HG02571 (cell line): ENCODE results near the gene OR7A17.

ENCODE experiments used
- ATAC-seq: cut with Tn5 transposase; IDR thresholded peaks from one replicate; pipeline ENCODE4 v1.9.1; 2021; ENCODE audit warnings: mild to moderate bottlenecking, moderate library complexity; ENCODE audit not compliant: unreplicated experiment

Gene OR7A17

GRCh38 chr19:14886032-14886431, at the start of gene OR7A17:
OR7A17 (minus strand) TSS chr19:14886132; CDS start chr19:14881355, 4,777 bp downstream.
- ATAC-seq, result no peak

- no peak for ATAC-seq
These were observed 47.6 kb upstream of the OR7A17 start for GRCh38 chr19:14933506-14933905.

- no peak for ATAC-seq
These were observed 30.9 kb upstream of the OR7A17 start for GRCh38 chr19:14916848-14917247.

- no peak for ATAC-seq
These were observed 29.2 kb upstream of the OR7A17 start for GRCh38 chr19:14915116-14915515.

GRCh38 chr19:14906711-14907110, 20.8 kb upstream of the OR7A17 start:
- ATAC-seq, result no peak

- no peak for ATAC-seq
These were observed 15.8 kb upstream of the OR7A17 start for GRCh38 chr19:14901675-14902260.

- ATAC-seq, result no peak
These were observed 4.9 kb upstream of the OR7A17 start for GRCh38 chr19:14890643-14891379.

- ATAC-seq, result no peak
These were observed 4.2 kb upstream of the OR7A17 start for GRCh38 chr19:14889994-14890642.

- ATAC-seq, result no peak
These were observed 14.2 kb downstream of the OR7A17 start for GRCh38 chr19:14871619-14872230.

- ATAC-seq, result no peak
These were observed 17.4 kb downstream of the OR7A17 start for GRCh38 chr19:14868497-14868896.

GRCh38 chr19:14848822-14849221, 37.1 kb downstream of the OR7A17 start, which contains the start of gene OR7A10:
OR7A10 (minus strand) TSS chr19:14848922; CDS start chr19:14841877, 7,045 bp downstream.
- no peak for ATAC-seq

GRCh38 chr19:14843578-14843977, 42.4 kb downstream of the OR7A17 start:
- ATAC-seq, result no peak

- ATAC-seq, result no peak
These were observed 42.8 kb downstream of the OR7A17 start for GRCh38 chr19:14843169-14843568.

GRCh38 chr19:14840206-14840605, 45.7 kb downstream of the OR7A17 start:
- no peak for ATAC-seq

- ATAC-seq, result no peak
These were observed 48.5 kb downstream of the OR7A17 start for GRCh38 chr19:14837391-14837790.

- ATAC-seq, result no peak
These were observed 50.9 kb downstream of the OR7A17 start, which contains the start of the genes OR7A5 and OR7C1 for GRCh38 chr19:14835011-14835410. OR7A5 (minus strand) TSS chr19:14835185; CDS start chr19:14828241, 6,944 bp downstream. OR7C1 (minus strand) TSS chr19:14835185; CDS start chr19:14800136, 35,049 bp downstream.

GRCh38 chr19:14830702-14831101, 55.2 kb downstream of the OR7A17 start:
- no peak for ATAC-seq
